ENCODE measurements around the gene ANKRD10.

GRCh38 chr13:110887597-110888333 is 27.1 kb downstream of the ANKRD10 start:
- TF ChIP-seq, protein P1, sequence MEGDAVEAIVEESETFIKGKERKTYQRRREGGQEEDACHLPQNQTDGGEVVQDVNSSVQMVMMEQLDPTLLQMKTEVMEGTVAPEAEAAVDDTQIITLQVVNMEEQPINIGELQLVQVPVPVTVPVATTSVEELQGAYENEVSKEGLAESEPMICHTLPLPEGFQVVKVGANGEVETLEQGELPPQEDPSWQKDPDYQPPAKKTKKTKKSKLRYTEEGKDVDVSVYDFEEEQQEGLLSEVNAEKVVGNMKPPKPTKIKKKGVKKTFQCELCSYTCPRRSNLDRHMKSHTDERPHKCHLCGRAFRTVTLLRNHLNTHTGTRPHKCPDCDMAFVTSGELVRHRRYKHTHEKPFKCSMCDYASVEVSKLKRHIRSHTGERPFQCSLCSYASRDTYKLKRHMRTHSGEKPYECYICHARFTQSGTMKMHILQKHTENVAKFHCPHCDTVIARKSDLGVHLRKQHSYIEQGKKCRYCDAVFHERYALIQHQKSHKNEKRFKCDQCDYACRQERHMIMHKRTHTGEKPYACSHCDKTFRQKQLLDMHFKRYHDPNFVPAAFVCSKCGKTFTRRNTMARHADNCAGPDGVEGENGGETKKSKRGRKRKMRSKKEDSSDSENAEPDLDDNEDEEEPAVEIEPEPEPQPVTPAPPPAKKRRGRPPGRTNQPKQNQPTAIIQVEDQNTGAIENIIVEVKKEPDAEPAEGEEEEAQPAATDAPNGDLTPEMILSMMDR (IDR thresholded peaks at IDR 0.05): no peak
- no peak for TF ChIP-seq POLR2A (IDR thresholded peaks at IDR 0.05)
